Right cardiac atrium (tissue), 5 donors: ENCODE data around the gene TP53I13. TPM values are rescaled to one million over a fixed set of nuclear protein-coding genes. Genes with fewer than 3 reads are reported as not detected.
A peak's percentile ranks its signal among the peaks of the same experiment; 100 is the strongest.

ENCODE experiments used
- ATAC-seq, 2 donors: fragments of 200-7000 bp; cut with Tn5 transposase; one replicate each; pipeline versions ENCODE4 v1.8.0 to v1.9.1; 2020; ENCODE audit warnings: moderate library complexity in 2 of 2, mild to moderate bottlenecking in 1 of 2
- DNase-seq, 3 donors: peaks; one replicate each; pipeline ENCODE4 v3.0.0-alpha.2; 2020
- H3K27ac ChIP-seq: one replicate; pipeline ENCODE4 v1.5.1; 2013; ENCODE audit warnings: mild to moderate bottlenecking, low read length, control low read depth, moderate library complexity
- H3K27me3 ChIP-seq: one replicate; pipeline ENCODE4 v1.6.1; 2013; ENCODE audit not compliant: control insufficient read depth, insufficient read depth
- H3K4me1 ChIP-seq: one replicate; pipeline ENCODE4 v1.6.1; 2013; ENCODE audit warnings: low read length; ENCODE audit not compliant: control insufficient read depth, insufficient read depth
- H3K4me3 ChIP-seq: one replicate; pipeline ENCODE4 v1.5.1; 2013; ENCODE audit warnings: low read length, control low read depth
- H3K9me3 ChIP-seq: one replicate; pipeline ENCODE4 v1.6.1; 2013; ENCODE audit warnings: low read length; ENCODE audit not compliant: control insufficient read depth
- WGBS: extraction: QIAGEN DNeasy Blood & Tissue Kit; methylation state at CpG from one replicate; pipeline ENCODE4 v1.1.7; 2013; 5-methylcytosine and 5-hydroxymethylcytosine counted together
- intact Hi-C, 4 donors: fragments of 100-400 bp; cut with DNase I; formaldehyde crosslinking; loops; one replicate each; pipeline versions ENCODE4 v1.11.0 to v1.14.0; 2022 to 2023
- polyA plus RNA-seq: library from polyadenylated mRNA; stranded (reverse); fragments of 200-250 nt; gene quantifications from one replicate; pipeline ENCODE4 v1.2.3, GENCODE V29; 2013
- total RNA-seq, 4 donors: library from RNA; stranded (reverse); fragmentation: NEBNext Ultra II Directional; extraction: Animal tissue kit (Norgen Biotek cat#: 25700); gene quantifications; one replicate each; pipeline ENCODE4 v1.2.1, GENCODE V29; 2021
- donor health status: healthy with polysubstance abuse.
- donor health status: DM: no; HTN: yes; CAD: no.
- donor health status: DM: no; HTN: no; CAD: no.
- donor health status: DM: no; HTN: yes; CAD: no; lungs with severe emphysema.
- donor health status: DM: yes; HTN: yes; CAD: no.

The TP53I13 gene
- total and polyA plus RNA-seq, 5 donors, result 30.6 to 53.0 (median 43.8) TPM

- ATAC-seq, result no peak
- Histone ChIP-seq H3K4me1 (peaks cover 13% of the 10 kb centered on the region), H3K27ac (peak overlapping the region; percentile 84), H3K9me3 (no peaks in the 10 kb centered on the region), H3K4me3 (no peak overlapping the region), H3K27me3 (no peaks in the 10 kb centered on the region)
- WGBS, result 79% methylated on average over 12 of the region's 12 CpGs
- peak in 1 of 3 donors; percentile 57 for DNase-seq
- intact Hi-C loops, result no loop called here
Measured at GRCh38 chr17:29620779-29621500, 52.4 kb downstream of the TP53I13 start.

GRCh38 chr17:29621751-29622194, 53.3 kb downstream of the TP53I13 start:
- 51% methylated on average over 8 of the region's 8 CpGs for WGBS
- H3K4me1 ChIP-seq, result peaks cover 13% of the 10 kb centered on the region
- no peaks in the 10 kb centered on the region for H3K9me3 ChIP-seq
- peak overlapping the region; percentile 52 for H3K4me3 ChIP-seq
- no peaks in the 10 kb centered on the region for H3K27me3 ChIP-seq
- DNase-seq, result peak in 1 of 3 donors; percentile 75
- H3K27ac ChIP-seq, result peak overlapping the region; percentile 84
- no peak for ATAC-seq
- intact Hi-C loops, result no loop called here

Other genes starting within 250 kb of the TP53I13 start
- 10 to 100 TPM; 46.7 to 72.2 (median 51.1) TPM for gene TAOK1, start 178.3 kb upstream of the TP53I13 start, total RNA-seq
- gene TAOK1, start 178.3 kb upstream of the TP53I13 start, polyA plus RNA-seq, result 9.8 TPM
- gene ABHD15, start 1.7 kb upstream of the TP53I13 start, total RNA-seq, result 1 to 10 TPM; 6.6 to 7.5 (median 7.3) TPM
- gene ABHD15, start 1.7 kb upstream of the TP53I13 start, polyA plus RNA-seq, result 5.2 TPM
- gene GIT1, start 20.9 kb downstream of the TP53I13 start, total RNA-seq, result 10 to 100 TPM; 31.4 to 37.8 (median 34.8) TPM
- gene GIT1, start 20.9 kb downstream of the TP53I13 start, polyA plus RNA-seq, result 25.5 TPM
- gene ANKRD13B, start 24.4 kb downstream of the TP53I13 start, total RNA-seq, result 10 to 100 TPM in 1 of 4 donors, 1 to 10 TPM in 3; 5.4 to 11.0 (median 7.4) TPM
- gene ANKRD13B, start 24.4 kb downstream of the TP53I13 start, polyA plus RNA-seq, result 5.0 TPM
- 100 to 1,000 TPM in 3 of 4 donors, 10 to 100 TPM in 1; 93.5 to 148 (median 113) TPM for gene CORO6, start 54.2 kb downstream of the TP53I13 start, total RNA-seq
- 98.5 TPM for gene CORO6, start 54.2 kb downstream of the TP53I13 start, polyA plus RNA-seq